H9 (cell line): ENCODE measurements around the gene APOBEC2. TPM values are rescaled to one million over a fixed set of nuclear protein-coding genes. Genes with fewer than 3 reads are reported as not detected.

Experiments
- DNase-seq: peaks from one replicate; pipeline ENCODE4 v3.0.0-alpha.2; 2017
- H2AFZ ChIP-seq: one replicate; pipeline ENCODE4 v1.6.1; 2013; ENCODE audit warnings: mild to moderate bottlenecking, low read length, control low read depth, moderate library complexity
- H2AK5ac ChIP-seq: 2 replicates; pipeline ENCODE4 v1.6.1; 2013; ENCODE audit warnings: low read length, control low read depth, mixed read lengths; ENCODE audit not compliant: insufficient read length
- H2BK120ac ChIP-seq: one replicate; pipeline ENCODE4 v1.6.1; 2013; ENCODE audit warnings: low read depth, mild to moderate bottlenecking, low read length, control low read depth, inconsistent platforms; ENCODE audit not compliant: poor library complexity, severe bottlenecking
- H2BK12ac ChIP-seq: 2 replicates; pipeline ENCODE4 v1.6.1; 2013; ENCODE audit warnings: low read length, control low read depth, mixed read lengths, low read depth; ENCODE audit not compliant: insufficient read length
- H2BK15ac ChIP-seq: 2 replicates; pipeline ENCODE4 v1.6.1; 2013; ENCODE audit warnings: low read depth, low read length, control low read depth
- H2BK20ac ChIP-seq: one replicate; pipeline ENCODE4 v1.6.1; 2013; ENCODE audit warnings: low read depth, mild to moderate bottlenecking, low read length, control low read depth, inconsistent platforms; ENCODE audit not compliant: poor library complexity, severe bottlenecking
- H2BK5ac ChIP-seq: 2 replicates; pipeline ENCODE4 v1.6.1; 2013; ENCODE audit warnings: low read length, control low read depth, mixed read lengths; ENCODE audit not compliant: insufficient read length
- H3K14ac ChIP-seq: 2 replicates; pipeline ENCODE4 v1.6.1; 2013; ENCODE audit warnings: low read length, control low read depth; ENCODE audit not compliant: insufficient read depth
- H3K18ac ChIP-seq: 2 replicates; pipeline ENCODE4 v1.6.1; 2013; ENCODE audit warnings: low read depth, mild to moderate bottlenecking, mixed read lengths, low read length, control low read depth; ENCODE audit not compliant: insufficient read length
- H3K23ac ChIP-seq: 2 replicates; pipeline ENCODE4 v1.6.1; 2013; ENCODE audit warnings: low read length, control low read depth, mixed read lengths, low read depth; ENCODE audit not compliant: insufficient read length
- H3K23me2 ChIP-seq: 2 replicates; pipeline ENCODE4 v1.6.1; 2013; ENCODE audit warnings: low read depth, mild to moderate bottlenecking, mixed read lengths, low read length, control low read depth; ENCODE audit not compliant: insufficient read length, poor library complexity, severe bottlenecking
- H3K27ac ChIP-seq: 2 replicates; pipeline ENCODE4 v1.5.1; 2013; ENCODE audit warnings: low read length, control low read depth, mixed read lengths, low read depth; ENCODE audit not compliant: insufficient read length
- H3K27me3 ChIP-seq: 2 replicates; pipeline ENCODE4 v1.6.1; 2013; ENCODE audit warnings: low read length, control low read depth, inconsistent platforms; ENCODE audit not compliant: insufficient read depth
- H3K4ac ChIP-seq: 2 replicates; pipeline ENCODE4 v1.6.1; 2013; ENCODE audit warnings: low read depth, mild to moderate bottlenecking, control low read depth, inconsistent platforms, low read length, moderate library complexity
- H3K4me1 ChIP-seq: 2 replicates; pipeline ENCODE4 v1.6.1; 2013; ENCODE audit warnings: low read length, control low read depth, inconsistent platforms; ENCODE audit not compliant: insufficient read depth
- H3K4me2 ChIP-seq: 2 replicates; pipeline ENCODE4 v1.6.1; 2013; ENCODE audit warnings: low read length, control low read depth, mixed read lengths; ENCODE audit not compliant: insufficient read length, insufficient read depth
- H3K56ac ChIP-seq: 2 replicates; pipeline ENCODE4 v1.6.1; 2013; ENCODE audit warnings: low read depth, mild to moderate bottlenecking, mixed read lengths, low read length, control low read depth; ENCODE audit not compliant: insufficient read length
- H3K79me1 ChIP-seq: 2 replicates; pipeline ENCODE4 v1.6.1; 2013; ENCODE audit warnings: low read depth, mild to moderate bottlenecking, moderate library complexity, low read length, control low read depth, inconsistent platforms; ENCODE audit not compliant: insufficient read depth, poor library complexity, severe bottlenecking
- H3K79me2 ChIP-seq: 2 replicates; pipeline ENCODE4 v1.6.1; 2013; ENCODE audit warnings: low read length, control low read depth, inconsistent platforms; ENCODE audit not compliant: insufficient read depth
- H3K9ac ChIP-seq: 2 replicates; pipeline ENCODE4 v1.6.1; 2013; ENCODE audit warnings: low read length, control low read depth, mixed read lengths; ENCODE audit not compliant: insufficient read length; ENCODE audit errors: extremely low read depth
- H3K9me3 ChIP-seq: one replicate; pipeline ENCODE4 v1.6.1; 2013; ENCODE audit warnings: low read depth, low read length, inconsistent platforms; ENCODE audit not compliant: control insufficient read depth
- H3T11ph ChIP-seq: one replicate; pipeline ENCODE4 v1.6.1; 2013; ENCODE audit warnings: mild to moderate bottlenecking, low read length, control low read depth, inconsistent platforms
- H4K20me1 ChIP-seq: one replicate; pipeline ENCODE4 v1.6.1; 2013; ENCODE audit not compliant: control insufficient read depth, insufficient read length, insufficient read depth
- H4K5ac ChIP-seq: 2 replicates; pipeline ENCODE4 v1.6.1; 2013; ENCODE audit warnings: low read depth, mild to moderate bottlenecking, mixed read lengths, low read length, control low read depth; ENCODE audit not compliant: insufficient read length
- H4K8ac ChIP-seq: replicated peaks from 2 replicates; pipeline ENCODE4 v1.6.1; 2013; ENCODE audit warnings: low read length, control low read depth, mixed read lengths, low read depth; ENCODE audit not compliant: insufficient read length
- H4K91ac ChIP-seq: 2 replicates; pipeline ENCODE4 v1.6.1; 2013; ENCODE audit warnings: low read depth, mild to moderate bottlenecking, moderate library complexity, mixed read lengths, low read length, control low read depth; ENCODE audit not compliant: insufficient read length
- H3K27ac Mint-ChIP-seq, 3 experiments: 2 replicates in 2 of 3; 3 replicates in 1 of 3; pipeline ENCODE4 v1.8.0; 2020 to 2021; ENCODE audit warnings: mixed read lengths in 3 of 3, mild to moderate bottlenecking in 1 of 3, moderate library complexity in 1 of 3
- H3K27me3 Mint-ChIP-seq: 2 replicates; pipeline ENCODE4 v1.8.0; 2021; ENCODE audit warnings: low read depth, mild to moderate bottlenecking, moderate library complexity, mixed read lengths
- H3K36me3 Mint-ChIP-seq, 3 experiments: 2 replicates in 2 of 3; 3 replicates in 1 of 3; pipeline ENCODE4 v1.8.0; 2020 to 2021; ENCODE audit warnings: low read depth in 3 of 3, mixed read lengths in 3 of 3; ENCODE audit not compliant: insufficient read depth in 1 of 3
- H3K4me1 Mint-ChIP-seq, 2 experiments: 2 replicates each; pipeline ENCODE4 v1.8.0; 2020; ENCODE audit warnings: mixed read lengths in 2 of 2
- H3K4me3 Mint-ChIP-seq, 2 experiments: 2 replicates in 1 of 2; 3 replicates in 1 of 2; pipeline ENCODE4 v1.8.0; 2020 to 2021; ENCODE audit warnings: mild to moderate bottlenecking in 2 of 2, mixed read lengths in 2 of 2, moderate library complexity in 1 of 2
- H3K9me3 Mint-ChIP-seq, 2 experiments: 2 replicates in 1 of 2; 3 replicates in 1 of 2; pipeline ENCODE4 v1.8.0; 2020; ENCODE audit warnings: mild to moderate bottlenecking in 2 of 2, mixed read lengths in 2 of 2, moderate library complexity in 1 of 2
- WGBS: extraction: QIAGEN DNeasy Blood & Tissue Kit; methylation state at CpG from one replicate; pipeline ENCODE4 v1.1.7; 2013; ENCODE audit warnings: missing lambda C conversion rate, low lambda C conversion rate, mixed read lengths; ENCODE audit not compliant: insufficient read length; ENCODE audit errors: extremely low coverage; 5-methylcytosine and 5-hydroxymethylcytosine counted together
- total RNA-seq: library from RNA; stranded (reverse); gene quantifications from 2 replicates; pipeline ENCODE4 v1.2.1, GENCODE V29; 2021
- TF ChIP-seq, protein P1 (sequence below): fragments of 200-600 bp; sonication (generic); conservative IDR thresholded peaks from 3 replicates; pipeline ENCODE4 v1.8.0; 2021; ENCODE audit warnings: antibody characterized with exemption, mild to moderate bottlenecking

Gene APOBEC2
- total RNA-seq, 1 experiment from 2014 or later, result not detected

DNA sequence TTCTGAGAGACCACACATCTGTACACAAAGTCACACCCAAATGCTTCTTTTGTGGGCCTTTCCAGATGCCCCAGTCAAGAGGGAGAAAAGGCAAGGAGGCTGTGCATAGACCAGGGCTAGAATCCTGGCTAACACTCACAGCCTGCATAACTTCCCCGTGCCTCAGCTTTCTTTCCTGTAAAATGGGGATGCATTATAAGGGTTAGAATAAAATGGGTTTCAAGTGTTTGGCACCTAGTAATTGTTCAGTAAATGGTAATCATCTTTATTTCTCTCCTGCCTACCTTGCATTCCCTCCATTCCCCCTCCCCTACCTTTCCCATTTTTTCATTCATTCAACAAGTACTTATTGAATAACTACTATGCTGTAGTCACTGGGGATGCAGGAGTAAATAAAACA is 43.3 kb upstream of the APOBEC2 start:
- no peak overlapping the region for H4K8ac ChIP-seq
- no peak overlapping the region for H3K56ac ChIP-seq
- H3K79me1 ChIP-seq, result no peaks in the 10 kb centered on the region
- no peak overlapping the region for H3K23ac ChIP-seq
- no peak overlapping the region for H2BK5ac ChIP-seq
- H3T11ph ChIP-seq, result no peak overlapping the region
- peaks cover 2% of the 10 kb centered on the region; the same call in 1 of the 2 replicates for H3K4me1 ChIP-seq
- no peak overlapping the region for H3K4me2 ChIP-seq
- no peak overlapping the region for H2BK15ac ChIP-seq
- no peak overlapping the region for H2BK120ac ChIP-seq
- no peak overlapping the region for H3K14ac ChIP-seq
- no peak overlapping the region for H4K91ac ChIP-seq
- no CpG with 5 or more reads among the region's 1 CpG for WGBS
- Mint-ChIP-seq H3K9me3 (no peaks in the 10 kb centered on the region), H3K4me1 (peaks cover 5 to 7% of the 10 kb centered on the region in 2 experiments), H3K36me3 (no peaks in the 10 kb centered on the region), H3K4me3 (no peak overlapping the region), H3K27me3 (peaks cover 6% of the 10 kb centered on the region), H3K27ac (no peak overlapping the region)
- H2BK20ac ChIP-seq, result no peak overlapping the region
- no peak overlapping the region for H3K9ac ChIP-seq
- H3K79me2 ChIP-seq, result no peaks in the 10 kb centered on the region
- no peak overlapping the region for H3K4ac ChIP-seq
- no peak overlapping the region for H2BK12ac ChIP-seq
- no peak overlapping the region for H4K5ac ChIP-seq
- H2AFZ ChIP-seq, result no peak overlapping the region
- no peaks in the 10 kb centered on the region for H4K20me1 ChIP-seq
- TF ChIP-seq, protein P1, sequence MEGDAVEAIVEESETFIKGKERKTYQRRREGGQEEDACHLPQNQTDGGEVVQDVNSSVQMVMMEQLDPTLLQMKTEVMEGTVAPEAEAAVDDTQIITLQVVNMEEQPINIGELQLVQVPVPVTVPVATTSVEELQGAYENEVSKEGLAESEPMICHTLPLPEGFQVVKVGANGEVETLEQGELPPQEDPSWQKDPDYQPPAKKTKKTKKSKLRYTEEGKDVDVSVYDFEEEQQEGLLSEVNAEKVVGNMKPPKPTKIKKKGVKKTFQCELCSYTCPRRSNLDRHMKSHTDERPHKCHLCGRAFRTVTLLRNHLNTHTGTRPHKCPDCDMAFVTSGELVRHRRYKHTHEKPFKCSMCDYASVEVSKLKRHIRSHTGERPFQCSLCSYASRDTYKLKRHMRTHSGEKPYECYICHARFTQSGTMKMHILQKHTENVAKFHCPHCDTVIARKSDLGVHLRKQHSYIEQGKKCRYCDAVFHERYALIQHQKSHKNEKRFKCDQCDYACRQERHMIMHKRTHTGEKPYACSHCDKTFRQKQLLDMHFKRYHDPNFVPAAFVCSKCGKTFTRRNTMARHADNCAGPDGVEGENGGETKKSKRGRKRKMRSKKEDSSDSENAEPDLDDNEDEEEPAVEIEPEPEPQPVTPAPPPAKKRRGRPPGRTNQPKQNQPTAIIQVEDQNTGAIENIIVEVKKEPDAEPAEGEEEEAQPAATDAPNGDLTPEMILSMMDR, result no peak
- no peak overlapping the region for H2AK5ac ChIP-seq
- no peaks in the 10 kb centered on the region for H3K9me3 ChIP-seq
- no peak overlapping the region for H3K18ac ChIP-seq
- no peak overlapping the region for H3K27ac ChIP-seq
- DNase-seq, result no peak
- H3K23me2 ChIP-seq, result no peaks in the 10 kb centered on the region
- H3K27me3 ChIP-seq, result no peaks in the 10 kb centered on the region
